OCI-LY1 (cell line): ENCODE results near the gene MCF2L2.

ENCODE experiments used
- CTCF ChIP-seq: fragments of 200-600 bp; sonication (generic), shearing (Covaris generic); IDR thresholded peaks from 2 replicates; pipeline ENCODE4 v1.5.1; 2017; ENCODE audit warnings: mild to moderate bottlenecking, antibody characterized with exemption, low read length, moderate library complexity, mixed read lengths
- EZH2 ChIP-seq: fragments of 200-600 bp; sonication (generic), shearing (Covaris generic); IDR thresholded peaks from 2 replicates; pipeline ENCODE4 v1.8.0; 2017; ENCODE audit warnings: borderline replicate concordance, mixed run types, mild to moderate bottlenecking, antibody characterized with exemption, low read length, moderate library complexity, mixed read lengths

GRCh38 chr3:183434992-183435391 lies 6.6 kb upstream of the MCF2L2 start:
- TF ChIP-seq CTCF (no peak), EZH2 (no peak)
